ENCODE results near the gene NLRC3. TPM values are rescaled to one million over a fixed set of nuclear protein-coding genes. Genes with fewer than 3 reads are reported as not detected.

NLRC3 gene
- total RNA-seq, 1 donor from 2014 or later, result 22.2 TPM

GRCh38 chr16:3589441-3589921, 12.3 kb upstream of the NLRC3 start:
- POLR2A ChIA-PET, result no interaction called here
- ATAC-seq (ENCODE audit: low read depth), result no peak
- H3K9me3 Mint-ChIP-seq, result no peaks in the 10 kb centered on the region
- H3K27ac Mint-ChIP-seq, result no peak overlapping the region
- H3K4me3 Mint-ChIP-seq, result no peak overlapping the region
- TF ChIP-seq, protein P1, sequence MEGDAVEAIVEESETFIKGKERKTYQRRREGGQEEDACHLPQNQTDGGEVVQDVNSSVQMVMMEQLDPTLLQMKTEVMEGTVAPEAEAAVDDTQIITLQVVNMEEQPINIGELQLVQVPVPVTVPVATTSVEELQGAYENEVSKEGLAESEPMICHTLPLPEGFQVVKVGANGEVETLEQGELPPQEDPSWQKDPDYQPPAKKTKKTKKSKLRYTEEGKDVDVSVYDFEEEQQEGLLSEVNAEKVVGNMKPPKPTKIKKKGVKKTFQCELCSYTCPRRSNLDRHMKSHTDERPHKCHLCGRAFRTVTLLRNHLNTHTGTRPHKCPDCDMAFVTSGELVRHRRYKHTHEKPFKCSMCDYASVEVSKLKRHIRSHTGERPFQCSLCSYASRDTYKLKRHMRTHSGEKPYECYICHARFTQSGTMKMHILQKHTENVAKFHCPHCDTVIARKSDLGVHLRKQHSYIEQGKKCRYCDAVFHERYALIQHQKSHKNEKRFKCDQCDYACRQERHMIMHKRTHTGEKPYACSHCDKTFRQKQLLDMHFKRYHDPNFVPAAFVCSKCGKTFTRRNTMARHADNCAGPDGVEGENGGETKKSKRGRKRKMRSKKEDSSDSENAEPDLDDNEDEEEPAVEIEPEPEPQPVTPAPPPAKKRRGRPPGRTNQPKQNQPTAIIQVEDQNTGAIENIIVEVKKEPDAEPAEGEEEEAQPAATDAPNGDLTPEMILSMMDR (IDR thresholded peaks at IDR 0.05), result no peak
- peaks cover 21% of the 10 kb centered on the region for H3K36me3 Mint-ChIP-seq (ENCODE audit: low read depth)
- H3K27me3 Mint-ChIP-seq, result no peaks in the 10 kb centered on the region
- CTCF ChIA-PET, result no interaction called here
- DNase-seq, result no peak
- intact Hi-C loops (cut with micrococcal nuclease), result loop anchor here (5.0 kb wide), 1 partner anchor 42 kb away; no protein-coding TSS in a partner anchor
- H3K4me1 Mint-ChIP-seq, result peaks cover 22% of the 10 kb centered on the region

DNA sequence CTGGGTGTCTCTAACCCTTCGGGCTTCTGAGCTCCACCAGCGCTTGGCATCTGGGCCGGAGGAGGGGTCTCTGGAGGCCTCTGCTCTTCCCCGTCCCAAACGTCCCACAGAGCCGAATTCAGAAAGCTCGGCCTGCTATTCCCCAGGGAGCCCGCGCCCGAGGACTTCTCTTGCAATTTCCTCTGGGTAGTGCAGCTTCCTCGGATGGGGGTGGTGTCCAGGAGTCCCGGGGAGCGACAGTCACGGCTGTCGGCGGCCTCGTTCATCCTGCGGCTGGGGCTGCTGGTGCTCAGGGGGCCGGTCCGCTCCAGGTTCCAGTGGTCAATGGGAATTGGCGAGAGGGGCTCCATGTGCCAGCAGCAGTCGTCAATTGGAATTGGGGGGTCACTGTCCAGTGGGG, 11.8 kb upstream of the NLRC3 start:
- Mint-ChIP-seq H3K27me3 (no peaks in the 10 kb centered on the region), H3K36me3 (ENCODE audit: low read depth) (peaks cover 25% of the 10 kb centered on the region), H3K27ac (no peak overlapping the region), H3K4me1 (peaks cover 22% of the 10 kb centered on the region), H3K9me3 (no peaks in the 10 kb centered on the region), H3K4me3 (no peak overlapping the region)
- TF ChIP-seq, protein P1 (IDR thresholded peaks at IDR 0.05), result no peak
- no peak for ATAC-seq (ENCODE audit: low read depth)
- ChIA-PET CTCF (no interaction called here), POLR2A (no interaction called here)
- intact Hi-C loops (cut with micrococcal nuclease), result loop anchor here (5.0 kb wide), 1 partner anchor 42 kb away; no protein-coding TSS in a partner anchor
- no peak for DNase-seq

DNA sequence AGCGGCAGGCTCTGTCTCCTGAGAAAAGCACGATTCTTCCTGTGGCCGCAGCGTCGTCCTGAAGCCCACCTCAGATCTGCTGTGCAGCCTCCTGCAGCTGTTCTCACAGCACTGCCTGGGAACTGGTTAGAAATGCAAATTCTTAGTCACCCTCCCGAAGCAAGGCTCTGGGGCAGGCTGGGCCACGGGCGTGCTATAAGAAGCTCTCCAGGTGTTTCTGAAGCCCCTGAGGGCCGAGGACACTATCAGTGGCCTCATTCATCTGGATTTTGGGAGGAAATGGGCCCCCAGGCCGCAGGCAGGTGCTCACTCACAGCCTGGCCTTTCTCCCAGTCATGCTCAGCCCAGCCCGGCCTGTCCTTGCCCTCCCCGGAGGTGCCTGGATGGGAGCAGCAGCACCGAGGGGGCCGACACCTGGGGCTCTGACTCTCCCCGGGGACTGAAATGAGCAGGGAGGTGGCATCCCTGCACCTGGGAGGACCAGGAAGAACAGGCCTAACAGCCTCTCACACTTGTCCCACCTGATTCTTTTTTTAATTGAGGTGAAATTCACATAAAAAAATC, 10.4 kb upstream of the NLRC3 start:
- peaks cover 32% of the 10 kb centered on the region for H3K36me3 Mint-ChIP-seq (ENCODE audit: low read depth)
- peaks cover 22% of the 10 kb centered on the region for H3K4me1 Mint-ChIP-seq
- H3K9me3 Mint-ChIP-seq, result no peaks in the 10 kb centered on the region
- POLR2A ChIA-PET, result interaction anchor here (0.6 to 1.1 kb wide), 2 partner anchors 24 to 1068 kb away, joined by 3 to 4 read pairs; partner anchors contain the start of genes AMDHD2 and SLX4
- H3K27ac Mint-ChIP-seq, result no peak overlapping the region
- ATAC-seq (ENCODE audit: low read depth) (peak; percentile 90), DNase-seq (no peak)
- H3K27me3 Mint-ChIP-seq, result no peaks in the 10 kb centered on the region
- intact Hi-C loops (cut with micrococcal nuclease), result loop anchor here (1.0 to 5.0 kb wide), 3 partner anchors 23 to 60 kb away; partner anchors contain the start of gene SLX4
- no peak overlapping the region for H3K4me3 Mint-ChIP-seq
- CTCF ChIA-PET, result no interaction called here
- TF ChIP-seq, protein P1 (IDR thresholded peaks at IDR 0.05), result no peak

GRCh38 chr16:3584412-3584811, 7.2 kb upstream of the NLRC3 start:
- Mint-ChIP-seq H3K27ac (no peak overlapping the region), H3K9me3 (no peaks in the 10 kb centered on the region), H3K36me3 (ENCODE audit: low read depth) (peaks cover 19% of the 10 kb centered on the region), H3K4me3 (no peak overlapping the region), H3K27me3 (no peaks in the 10 kb centered on the region), H3K4me1 (peaks cover 37% of the 10 kb centered on the region)
- no peak for ATAC-seq (ENCODE audit: low read depth)
- TF ChIP-seq, protein P1 (IDR thresholded peaks at IDR 0.05), result no peak
- no peak for DNase-seq
- ChIA-PET POLR2A (no interaction called here), CTCF (no interaction called here)
- intact Hi-C loops (cut with micrococcal nuclease), result no loop called here

DNA sequence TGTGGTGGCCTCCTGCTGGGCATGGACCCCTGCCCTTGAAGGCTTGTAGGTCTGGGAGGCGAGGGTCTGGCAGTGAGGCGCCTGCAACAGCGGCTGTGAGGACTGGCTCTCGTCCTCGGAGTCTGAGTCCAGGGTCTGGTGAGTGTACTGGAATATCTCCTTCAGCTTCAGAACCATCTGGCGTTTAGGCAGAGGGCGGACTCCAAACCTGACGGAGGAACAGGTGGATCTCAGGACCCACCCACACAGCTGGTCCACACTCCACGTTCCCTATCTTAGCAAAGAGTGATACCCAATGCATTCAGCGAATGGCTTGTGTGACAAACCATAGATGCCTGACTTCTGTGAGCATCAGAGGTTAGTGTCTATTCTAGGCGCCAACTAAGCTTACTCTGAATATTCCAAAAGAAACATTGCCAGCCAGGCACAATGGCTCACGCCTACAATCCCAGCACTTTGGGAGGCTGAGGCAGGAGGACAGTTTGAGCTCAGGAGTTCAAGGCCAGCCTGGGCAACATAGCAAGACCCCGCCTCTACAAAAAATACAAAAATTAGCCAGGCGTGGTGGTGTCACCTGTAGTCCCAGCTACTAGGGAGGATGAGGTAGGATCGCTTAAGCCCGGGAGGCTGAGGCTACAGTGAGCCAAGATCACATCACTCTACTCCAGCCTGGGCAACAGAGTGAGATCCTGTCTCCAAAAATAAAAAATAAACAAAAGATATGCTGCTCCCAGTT, 6.3 kb upstream of the NLRC3 start:
- Mint-ChIP-seq H3K27me3 (no peaks in the 10 kb centered on the region), H3K4me1 (peaks cover 46% of the 10 kb centered on the region), H3K9me3 (no peaks in the 10 kb centered on the region), H3K27ac (no peak overlapping the region), H3K4me3 (no peak overlapping the region), H3K36me3 (ENCODE audit: low read depth) (peaks cover 19% of the 10 kb centered on the region)
- DNase-seq, result no peak
- ChIA-PET POLR2A (interaction anchor here (0.6 kb wide), 1 partner anchor 558 kb away, joined by 10 read pairs; no protein-coding TSS in a partner anchor), CTCF (no interaction called here)
- intact Hi-C loops (cut with micrococcal nuclease), result no loop called here
- ATAC-seq (ENCODE audit: low read depth), result no peak
- TF ChIP-seq, protein P1 (IDR thresholded peaks at IDR 0.05), result no peak
